ENCODE data around the gene KCNJ18. TPM values are rescaled to one million over a fixed set of nuclear protein-coding genes. Genes with fewer than 3 reads are reported as not detected.
"Not testable (repeated sequence)": the region's sequence is repeated elsewhere in the genome, so short reads cannot be mapped to it uniquely, and the experiment has no call there.

KCNJ18 gene
- total RNA-seq, 2 experiments from 2014 or later = not detected

DNA sequence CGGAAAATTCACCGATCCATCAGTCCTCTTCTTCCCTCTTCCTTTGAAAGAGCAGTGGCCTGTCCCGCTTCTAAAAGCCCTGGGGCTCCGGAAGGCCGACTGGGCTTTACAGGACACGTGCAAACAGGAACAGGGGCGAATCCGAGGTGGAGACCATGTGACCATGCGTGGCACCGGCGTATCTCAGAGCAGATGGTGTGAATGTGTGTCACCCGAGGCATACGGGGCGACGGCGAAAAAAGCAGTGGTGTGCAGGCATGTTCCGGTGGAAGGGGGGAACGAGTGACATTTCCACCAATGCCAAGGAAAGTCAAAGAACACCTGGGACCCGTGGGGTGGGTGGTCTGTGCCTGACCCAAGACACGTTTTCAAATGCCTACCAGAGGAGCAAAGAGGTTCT is 10.7 kb upstream of the KCNJ18 start:
- H3K36me3 ChIP-seq (ENCODE audit: insufficient read depth, low read length); H3K9me3 ChIP-seq (ENCODE audit: low read length); BruUV-seq (replicated peaks); POLR2A ChIA-PET; H3K79me2 ChIP-seq (ENCODE audit: insufficient read depth, low read depth, low read length); H3K4me3 ChIP-seq (ENCODE audit: low read depth, low read length, poor library complexity, severe bottlenecking); H4K20me1 ChIP-seq (ENCODE audit: insufficient read depth, low read length); H2AFZ ChIP-seq (ENCODE audit: low read length); H3K27ac ChIP-seq (ENCODE audit: low read depth, low read length, poor library complexity, severe bottlenecking); DNase-seq (ENCODE audit: low spot score); CTCF ChIA-PET (ENCODE audit: unreplicated experiment); H3K9me2 ChIP-seq (ENCODE audit: insufficient read depth, low read length); H3K4me1 ChIP-seq (ENCODE audit: insufficient read depth, low read length, poor library complexity, severe bottlenecking); intact Hi-C loops (cut with micrococcal nuclease; ENCODE audit: unreplicated experiment); H3K4me2 ChIP-seq (ENCODE audit: low read length): not testable (repeated sequence)

DNA sequence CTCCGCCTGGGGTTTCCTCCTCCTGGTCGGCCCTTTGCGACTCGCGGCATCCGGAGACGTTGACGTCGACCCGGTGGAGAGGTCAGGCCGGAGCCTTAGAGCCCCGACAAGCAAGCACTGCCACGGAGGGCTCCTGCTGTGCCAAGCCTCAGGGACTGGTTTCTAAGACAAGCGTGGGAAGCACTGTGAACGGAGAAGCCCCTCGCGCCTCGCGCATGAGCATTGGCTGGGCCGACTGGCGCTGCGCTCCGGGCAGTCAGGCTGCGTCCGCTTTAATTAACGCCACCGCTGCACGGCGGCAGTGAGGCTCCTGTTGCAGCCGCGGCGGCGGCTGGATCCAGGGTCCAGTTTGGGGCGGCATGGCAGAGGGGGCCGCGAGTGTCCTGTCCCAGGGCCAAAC is 10.2 kb upstream of the KCNJ18 start:
- H2AFZ ChIP-seq (ENCODE audit: low read length); POLR2A ChIA-PET; H3K79me2 ChIP-seq (ENCODE audit: insufficient read depth, low read depth, low read length); H3K9me3 ChIP-seq (ENCODE audit: low read length); CTCF ChIA-PET (ENCODE audit: unreplicated experiment); DNase-seq (ENCODE audit: low spot score); H3K36me3 ChIP-seq (ENCODE audit: insufficient read depth, low read length); H3K9me2 ChIP-seq (ENCODE audit: insufficient read depth, low read length); BruUV-seq (replicated peaks); H3K4me2 ChIP-seq (ENCODE audit: low read length); intact Hi-C loops (cut with micrococcal nuclease; ENCODE audit: unreplicated experiment); H3K4me3 ChIP-seq (ENCODE audit: low read depth, low read length, poor library complexity, severe bottlenecking); H3K27ac ChIP-seq (ENCODE audit: low read depth, low read length, poor library complexity, severe bottlenecking); H4K20me1 ChIP-seq (ENCODE audit: insufficient read depth, low read length); H3K4me1 ChIP-seq (ENCODE audit: insufficient read depth, low read length, poor library complexity, severe bottlenecking): not testable (repeated sequence)

DNA sequence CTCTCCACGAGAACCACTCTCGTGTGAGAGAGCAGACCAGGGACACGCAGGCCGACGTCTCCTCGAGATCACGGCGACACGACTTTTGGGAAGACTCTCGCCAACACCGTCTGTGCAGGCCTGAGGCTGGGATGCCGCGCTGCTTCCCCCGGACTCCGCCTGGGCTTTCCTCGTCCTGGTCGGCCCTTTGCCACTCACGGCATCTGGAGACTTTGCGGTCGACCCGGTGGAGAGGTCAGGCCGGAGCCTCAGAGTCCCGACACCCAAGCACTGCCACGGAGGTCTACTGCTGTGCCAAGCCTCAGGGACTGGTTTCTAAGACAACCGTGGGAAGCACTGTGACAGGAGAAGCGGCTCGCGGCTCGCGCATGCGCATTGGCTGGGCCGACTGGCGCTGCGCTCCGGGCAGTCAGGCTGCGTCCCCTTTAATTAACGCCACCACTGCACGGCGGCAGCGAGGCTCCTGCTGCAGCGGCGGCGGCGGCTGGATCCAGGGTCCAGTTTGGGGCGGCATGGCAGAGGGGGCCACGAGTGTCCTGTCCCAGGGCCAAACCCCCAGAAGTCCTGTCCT is 9.1 kb upstream of the KCNJ18 start:
- H3K4me1 ChIP-seq (ENCODE audit: insufficient read depth, low read length, poor library complexity, severe bottlenecking); CTCF ChIA-PET (ENCODE audit: unreplicated experiment); BruUV-seq (replicated peaks); DNase-seq (ENCODE audit: low spot score); H4K20me1 ChIP-seq (ENCODE audit: insufficient read depth, low read length); H3K4me3 ChIP-seq (ENCODE audit: low read depth, low read length, poor library complexity, severe bottlenecking); H3K9me3 ChIP-seq (ENCODE audit: low read length); H3K27ac ChIP-seq (ENCODE audit: low read depth, low read length, poor library complexity, severe bottlenecking); H3K9me2 ChIP-seq (ENCODE audit: insufficient read depth, low read length); H3K4me2 ChIP-seq (ENCODE audit: low read length); H2AFZ ChIP-seq (ENCODE audit: low read length); H3K79me2 ChIP-seq (ENCODE audit: insufficient read depth, low read depth, low read length); H3K36me3 ChIP-seq (ENCODE audit: insufficient read depth, low read length); POLR2A ChIA-PET; intact Hi-C loops (cut with micrococcal nuclease; ENCODE audit: unreplicated experiment): not testable (repeated sequence)

DNA sequence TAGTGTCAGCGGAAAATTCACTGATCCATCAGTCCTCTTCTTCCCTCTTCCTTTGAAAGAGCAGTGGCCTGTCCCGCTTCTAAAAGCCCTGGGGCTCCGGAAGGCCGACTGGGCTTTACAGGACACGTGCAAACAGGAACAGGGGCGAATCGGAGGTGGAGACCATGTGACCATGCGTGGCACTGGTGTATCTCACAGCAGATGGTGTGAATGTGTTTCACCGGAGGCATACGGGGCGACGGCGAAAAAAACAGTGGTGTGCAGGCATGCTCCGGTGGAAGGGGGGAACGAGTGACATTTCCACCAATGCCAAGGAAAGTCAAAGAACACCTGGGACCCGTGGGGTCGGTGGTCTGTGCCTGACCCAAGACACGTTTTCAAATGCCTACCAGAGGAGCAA is 8.4 kb upstream of the KCNJ18 start:
- BruUV-seq (replicated peaks); H3K4me2 ChIP-seq (ENCODE audit: low read length); H3K9me3 ChIP-seq (ENCODE audit: low read length); H3K79me2 ChIP-seq (ENCODE audit: insufficient read depth, low read depth, low read length); H3K36me3 ChIP-seq (ENCODE audit: insufficient read depth, low read length); POLR2A ChIA-PET; H3K4me1 ChIP-seq (ENCODE audit: insufficient read depth, low read length, poor library complexity, severe bottlenecking); DNase-seq (ENCODE audit: low spot score); intact Hi-C loops (cut with micrococcal nuclease; ENCODE audit: unreplicated experiment); H3K4me3 ChIP-seq (ENCODE audit: low read depth, low read length, poor library complexity, severe bottlenecking); CTCF ChIA-PET (ENCODE audit: unreplicated experiment); H3K27ac ChIP-seq (ENCODE audit: low read depth, low read length, poor library complexity, severe bottlenecking); H4K20me1 ChIP-seq (ENCODE audit: insufficient read depth, low read length); H3K9me2 ChIP-seq (ENCODE audit: insufficient read depth, low read length); H2AFZ ChIP-seq (ENCODE audit: low read length): not testable (repeated sequence)

DNA sequence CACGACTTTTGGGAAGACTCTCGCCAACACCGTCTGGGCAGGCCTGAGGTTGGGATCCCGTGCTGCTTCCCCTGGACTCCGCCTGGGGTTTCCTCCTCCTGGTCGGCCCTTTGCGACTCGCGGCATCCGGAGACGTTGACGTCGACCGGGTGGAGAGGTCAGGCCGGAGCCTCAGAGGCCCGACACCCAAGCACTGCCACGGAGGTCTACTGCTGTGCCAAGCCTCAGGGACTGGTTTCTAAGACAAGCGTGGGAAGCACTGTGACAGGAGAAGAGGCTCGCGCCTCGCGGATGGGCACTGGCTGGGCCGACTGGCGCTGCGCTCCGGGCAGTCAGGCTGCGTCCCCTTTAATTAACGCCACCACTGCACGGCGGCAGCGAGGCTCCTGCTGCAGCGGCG is 7.9 kb upstream of the KCNJ18 start:
- POLR2A ChIA-PET; BruUV-seq (replicated peaks); CTCF ChIA-PET (ENCODE audit: unreplicated experiment): not testable (repeated sequence)

DNA sequence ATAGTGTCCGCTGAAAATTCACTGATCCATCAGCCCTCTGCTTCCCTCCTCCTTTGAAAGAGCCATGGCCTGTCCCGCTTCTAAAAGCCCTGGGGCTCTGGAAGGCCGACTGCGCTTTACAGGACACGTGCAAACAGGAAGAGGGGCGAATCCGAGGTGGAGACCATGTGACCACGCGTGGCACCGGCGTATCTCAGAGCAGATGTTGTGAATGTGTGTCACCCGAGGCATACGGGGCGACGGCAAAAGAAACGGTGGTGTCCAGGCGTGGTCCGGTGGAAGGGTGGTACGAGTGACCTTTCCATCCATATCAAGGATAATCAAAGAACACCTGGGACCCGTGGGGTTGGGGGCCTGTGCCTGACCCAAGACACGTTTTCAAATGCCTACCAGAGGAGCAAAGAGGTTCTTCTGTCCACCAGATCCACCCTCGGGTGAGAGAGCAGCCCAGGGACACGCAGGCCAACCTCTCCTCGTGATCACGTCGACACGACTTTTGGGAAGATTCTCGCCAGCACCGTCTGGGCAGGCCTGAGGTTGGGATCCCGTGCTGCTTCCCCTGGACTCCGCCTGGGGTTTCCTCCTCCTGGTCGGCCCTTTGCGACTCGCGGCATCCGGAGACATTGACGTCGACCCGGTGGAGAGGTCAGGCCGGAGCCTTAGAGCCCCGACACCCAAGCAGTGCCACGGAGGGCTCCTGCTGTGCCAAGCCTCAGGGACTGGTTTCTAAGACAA is 7.1 kb upstream of the KCNJ18 start:
- POLR2A ChIA-PET; H3K4me1 ChIP-seq (ENCODE audit: insufficient read depth, low read length, poor library complexity, severe bottlenecking); H3K9me2 ChIP-seq (ENCODE audit: insufficient read depth, low read length); H3K79me2 ChIP-seq (ENCODE audit: insufficient read depth, low read depth, low read length); CTCF ChIA-PET (ENCODE audit: unreplicated experiment); H3K36me3 ChIP-seq (ENCODE audit: insufficient read depth, low read length); H2AFZ ChIP-seq (ENCODE audit: low read length); H3K4me2 ChIP-seq (ENCODE audit: low read length); DNase-seq (ENCODE audit: low spot score); H4K20me1 ChIP-seq (ENCODE audit: insufficient read depth, low read length); H3K4me3 ChIP-seq (ENCODE audit: low read depth, low read length, poor library complexity, severe bottlenecking); H3K27ac ChIP-seq (ENCODE audit: low read depth, low read length, poor library complexity, severe bottlenecking); H3K9me3 ChIP-seq (ENCODE audit: low read length); intact Hi-C loops (cut with micrococcal nuclease; ENCODE audit: unreplicated experiment); BruUV-seq (replicated peaks): not testable (repeated sequence)

More for the DNA sequence above, 7.9 kb upstream of the KCNJ18 start:
- H3K4me3 ChIP-seq (ENCODE audit: low read depth, low read length, poor library complexity, severe bottlenecking); H3K4me1 ChIP-seq (ENCODE audit: insufficient read depth, low read length, poor library complexity, severe bottlenecking); H3K9me3 ChIP-seq (ENCODE audit: low read length); intact Hi-C loops (cut with micrococcal nuclease; ENCODE audit: unreplicated experiment); H3K79me2 ChIP-seq (ENCODE audit: insufficient read depth, low read depth, low read length); H3K36me3 ChIP-seq (ENCODE audit: insufficient read depth, low read length); H3K9me2 ChIP-seq (ENCODE audit: insufficient read depth, low read length); H4K20me1 ChIP-seq (ENCODE audit: insufficient read depth, low read length); H3K27ac ChIP-seq (ENCODE audit: low read depth, low read length, poor library complexity, severe bottlenecking); H2AFZ ChIP-seq (ENCODE audit: low read length); DNase-seq (ENCODE audit: low spot score); H3K4me2 ChIP-seq (ENCODE audit: low read length): not testable (repeated sequence)

Data from OCI-LY7 (cell line).